ENCODE data around the gene TDRD5. TPM values are rescaled to one million over a fixed set of nuclear protein-coding genes. Genes with fewer than 3 reads are reported as not detected.

TDRD5 gene
- total RNA-seq, 1 donor from 2014 or later: not detected

DNA sequence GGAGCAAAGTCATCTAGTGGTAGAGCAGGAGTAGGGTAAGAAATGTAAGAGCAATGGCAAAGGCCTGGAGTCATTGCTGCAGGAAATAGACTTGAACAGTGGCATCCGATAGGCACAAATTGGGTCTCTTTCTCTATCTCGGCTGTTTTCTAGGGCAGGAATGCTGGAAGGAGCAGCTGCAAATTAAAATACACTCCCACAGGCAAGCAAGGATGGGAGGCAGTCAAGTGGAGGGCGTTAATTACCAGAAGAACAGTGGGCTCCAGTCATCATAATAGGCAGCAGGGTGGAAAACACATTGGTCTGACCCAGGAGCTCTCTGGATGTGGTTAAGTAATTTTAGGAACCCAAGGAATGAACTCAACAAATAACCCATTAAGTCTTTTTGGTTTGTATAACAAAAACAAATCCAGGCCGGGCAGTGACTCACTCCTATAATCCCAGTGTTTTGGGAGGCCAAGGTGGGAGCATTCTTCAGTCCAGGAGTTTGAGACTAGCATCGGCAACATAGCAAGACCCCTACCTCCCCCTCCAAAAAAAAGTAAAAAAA lies 7.8 kb upstream of the TDRD5 start:
- DNase-seq (ENCODE audit: low spot score): no peak
- Mint-ChIP-seq H3K27ac (ENCODE audit: unreplicated experiment) (no peak overlapping the region), H3K4me1 (ENCODE audit: low read depth) (peaks cover 4% of the 10 kb centered on the region), H3K4me3 (ENCODE audit: unreplicated experiment) (no peak overlapping the region), H3K36me3 (ENCODE audit: low read depth) (no peaks in the 10 kb centered on the region), H3K9me3 (ENCODE audit: low read depth) (peaks cover 4% of the 10 kb centered on the region), H3K27me3 (ENCODE audit: low read depth) (peaks cover 29% of the 10 kb centered on the region)
- TF ChIP-seq, protein P1, sequence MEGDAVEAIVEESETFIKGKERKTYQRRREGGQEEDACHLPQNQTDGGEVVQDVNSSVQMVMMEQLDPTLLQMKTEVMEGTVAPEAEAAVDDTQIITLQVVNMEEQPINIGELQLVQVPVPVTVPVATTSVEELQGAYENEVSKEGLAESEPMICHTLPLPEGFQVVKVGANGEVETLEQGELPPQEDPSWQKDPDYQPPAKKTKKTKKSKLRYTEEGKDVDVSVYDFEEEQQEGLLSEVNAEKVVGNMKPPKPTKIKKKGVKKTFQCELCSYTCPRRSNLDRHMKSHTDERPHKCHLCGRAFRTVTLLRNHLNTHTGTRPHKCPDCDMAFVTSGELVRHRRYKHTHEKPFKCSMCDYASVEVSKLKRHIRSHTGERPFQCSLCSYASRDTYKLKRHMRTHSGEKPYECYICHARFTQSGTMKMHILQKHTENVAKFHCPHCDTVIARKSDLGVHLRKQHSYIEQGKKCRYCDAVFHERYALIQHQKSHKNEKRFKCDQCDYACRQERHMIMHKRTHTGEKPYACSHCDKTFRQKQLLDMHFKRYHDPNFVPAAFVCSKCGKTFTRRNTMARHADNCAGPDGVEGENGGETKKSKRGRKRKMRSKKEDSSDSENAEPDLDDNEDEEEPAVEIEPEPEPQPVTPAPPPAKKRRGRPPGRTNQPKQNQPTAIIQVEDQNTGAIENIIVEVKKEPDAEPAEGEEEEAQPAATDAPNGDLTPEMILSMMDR (IDR thresholded peaks at IDR 0.05): no peak

DNA sequence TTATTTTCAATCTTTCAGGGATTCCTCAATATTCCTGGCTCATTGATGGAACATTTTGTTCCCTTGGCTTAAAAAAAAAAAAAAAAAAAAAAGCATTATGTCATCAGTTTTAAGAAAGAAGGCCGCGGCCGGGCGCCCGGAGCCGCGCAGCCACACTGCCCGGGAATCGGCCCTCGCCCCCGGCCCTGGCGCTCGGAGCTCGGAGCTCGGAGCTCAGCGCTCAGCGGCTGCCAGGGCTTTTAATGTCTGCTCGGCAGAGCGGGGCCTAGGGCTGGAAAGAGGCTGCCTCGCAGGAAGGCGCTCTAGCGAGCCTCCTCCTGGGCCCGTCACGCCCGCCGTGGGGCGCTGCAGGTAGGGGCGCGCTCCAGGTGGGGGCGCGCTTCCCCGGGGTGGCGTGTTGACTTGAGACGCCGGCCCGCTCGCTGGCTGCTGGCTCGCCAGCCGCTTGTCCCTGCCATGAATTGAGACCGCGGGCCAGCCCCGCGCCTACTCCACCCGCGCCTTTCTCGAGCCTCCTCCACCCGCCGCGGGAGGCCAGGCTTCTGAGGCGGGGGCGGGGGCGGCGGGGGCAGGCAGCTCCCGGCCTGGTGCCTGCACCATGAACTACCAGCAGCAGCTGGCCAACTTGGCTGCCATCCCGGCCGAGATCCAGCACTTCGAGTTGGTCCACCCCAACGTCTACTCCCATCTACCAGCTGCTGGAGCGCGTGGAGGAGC lies 5.4 kb upstream of the TDRD5 start:
- H3K4me3 Mint-ChIP-seq (ENCODE audit: unreplicated experiment): peak overlapping the region; percentile 60

DNA sequence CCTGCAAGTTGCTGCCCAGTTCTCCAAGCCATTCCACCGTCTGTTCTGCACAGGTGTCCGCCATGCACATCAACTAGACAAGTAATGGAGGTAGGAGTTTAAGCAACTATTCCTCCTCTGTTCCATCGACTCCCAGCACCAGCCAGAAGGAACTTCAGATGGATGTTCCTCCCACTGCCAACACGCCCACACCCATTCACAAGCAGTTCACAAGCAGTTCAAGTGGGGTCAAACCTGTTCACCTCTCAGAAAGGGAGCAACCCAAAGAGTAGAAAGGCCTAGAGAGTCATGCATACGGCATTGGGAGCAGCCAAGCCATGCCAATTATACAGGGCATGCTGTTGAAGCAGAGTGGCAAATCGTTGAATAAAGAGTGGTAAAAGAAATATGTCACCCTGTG lies 4.3 kb upstream of the TDRD5 start:
- H3K4me1 Mint-ChIP-seq (ENCODE audit: low read depth): peaks cover 4% of the 10 kb centered on the region
- H3K4me3 Mint-ChIP-seq (ENCODE audit: unreplicated experiment): no peak overlapping the region
- no peak overlapping the region for H3K27ac Mint-ChIP-seq (ENCODE audit: unreplicated experiment)
- no peak for DNase-seq (ENCODE audit: low spot score)
- H3K9me3 Mint-ChIP-seq (ENCODE audit: low read depth): peaks cover 4% of the 10 kb centered on the region
- TF ChIP-seq, protein P1 (IDR thresholded peaks at IDR 0.05): no peak
- H3K27me3 Mint-ChIP-seq (ENCODE audit: low read depth): peaks cover 20% of the 10 kb centered on the region
- no peaks in the 10 kb centered on the region for H3K36me3 Mint-ChIP-seq (ENCODE audit: low read depth)

More for the DNA sequence above, 5.4 kb upstream of the TDRD5 start:
- no peak for DNase-seq (ENCODE audit: low spot score)
- peaks cover 4% of the 10 kb centered on the region for H3K4me1 Mint-ChIP-seq (ENCODE audit: low read depth)
- H3K27me3 Mint-ChIP-seq (ENCODE audit: low read depth): peaks cover 20% of the 10 kb centered on the region
- TF ChIP-seq, protein P1 (IDR thresholded peaks at IDR 0.05): peak; percentile 80
- no peaks in the 10 kb centered on the region for H3K36me3 Mint-ChIP-seq (ENCODE audit: low read depth)
- no peak overlapping the region for H3K27ac Mint-ChIP-seq (ENCODE audit: unreplicated experiment)
- peaks cover 4% of the 10 kb centered on the region for H3K9me3 Mint-ChIP-seq (ENCODE audit: low read depth)

DNA sequence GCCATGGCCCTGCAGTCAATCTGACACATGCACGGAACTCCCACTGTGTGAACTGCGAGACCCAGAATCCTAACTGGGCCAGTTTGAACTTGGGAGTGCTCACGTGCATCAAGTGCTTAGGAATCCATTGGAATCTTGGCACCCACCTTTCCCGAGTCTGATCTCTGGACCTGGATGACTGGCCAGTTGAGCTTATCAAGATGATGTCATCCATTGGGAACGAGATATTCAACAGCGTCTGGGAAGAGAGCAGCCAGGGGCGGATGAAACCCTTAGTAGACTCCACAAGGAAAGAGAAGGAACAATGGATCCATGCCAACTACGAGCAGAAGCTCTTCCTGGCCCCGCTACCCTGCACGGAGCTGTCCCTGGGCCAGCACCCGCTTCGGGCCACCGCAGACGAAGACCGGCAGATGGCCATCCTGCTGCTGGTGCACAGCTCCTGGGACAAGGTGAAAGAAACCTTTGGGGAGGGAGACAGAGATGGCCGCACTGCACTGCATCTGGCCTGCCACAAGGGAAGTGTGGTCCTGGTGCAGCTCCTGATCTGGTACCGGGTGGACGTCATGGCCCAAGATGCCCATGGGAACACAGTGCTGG lies 3.1 kb upstream of the TDRD5 start:
- H3K4me1 Mint-ChIP-seq (ENCODE audit: low read depth): peaks cover 4% of the 10 kb centered on the region
- no peak for DNase-seq (ENCODE audit: low spot score)
- H3K9me3 Mint-ChIP-seq (ENCODE audit: low read depth): peaks cover 4% of the 10 kb centered on the region
- no peaks in the 10 kb centered on the region for H3K36me3 Mint-ChIP-seq (ENCODE audit: low read depth)
- TF ChIP-seq, protein P1 (IDR thresholded peaks at IDR 0.05): no peak
- no peak overlapping the region for H3K4me3 Mint-ChIP-seq (ENCODE audit: unreplicated experiment)
- no peak overlapping the region for H3K27ac Mint-ChIP-seq (ENCODE audit: unreplicated experiment)
- H3K27me3 Mint-ChIP-seq (ENCODE audit: low read depth): peaks cover 21% of the 10 kb centered on the region

DNA sequence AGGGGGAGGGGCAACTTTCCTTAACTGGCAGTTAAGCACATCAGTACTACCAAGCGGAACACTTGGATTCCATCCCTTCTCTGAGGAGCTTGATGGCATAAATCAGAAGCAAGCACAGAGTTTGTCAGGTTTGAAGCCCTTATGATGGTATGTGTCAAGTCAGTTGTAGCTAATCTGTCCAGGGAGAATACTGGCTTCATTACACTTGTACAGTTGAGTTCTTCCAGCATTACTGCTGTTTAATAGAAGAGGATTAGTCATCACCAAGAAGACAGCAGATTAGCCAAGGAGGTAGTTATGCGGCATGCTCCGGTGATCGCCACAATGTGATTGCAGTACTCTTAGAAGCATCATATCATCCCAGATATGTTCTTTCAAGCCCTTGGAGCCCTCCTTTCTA lies 2.1 kb upstream of the TDRD5 start:
- no peak for DNase-seq (ENCODE audit: low spot score)
- Mint-ChIP-seq H3K4me1 (ENCODE audit: low read depth) (peaks cover 4% of the 10 kb centered on the region), H3K4me3 (ENCODE audit: unreplicated experiment) (no peak overlapping the region), H3K27me3 (ENCODE audit: low read depth) (peaks cover 19% of the 10 kb centered on the region), H3K9me3 (ENCODE audit: low read depth) (peaks cover 4% of the 10 kb centered on the region), H3K27ac (ENCODE audit: unreplicated experiment) (no peak overlapping the region), H3K36me3 (ENCODE audit: low read depth) (no peaks in the 10 kb centered on the region)
- TF ChIP-seq, protein P1 (IDR thresholded peaks at IDR 0.05): no peak

All from chondrocyte (in vitro differentiated cells).